DOHH2 (cell line): ENCODE measurements around the gene ARID4B.

ENCODE experiments used
- CTCF ChIP-seq: fragments of 200-600 bp; sonication (generic); IDR thresholded peaks from one replicate; pipeline ENCODE4 v1.5.1; 2014; ENCODE audit warnings: antibody characterized with exemption, mild to moderate bottlenecking, low read depth, low read length; ENCODE audit not compliant: poor library complexity, severe bottlenecking
- EZH2phosphoT487 ChIP-seq: fragments of 200-600 bp; sonication (generic); IDR thresholded peaks from 2 replicates; pipeline ENCODE4 v1.6.1; 2017; ENCODE audit warnings: borderline replicate concordance, mild to moderate bottlenecking, antibody characterized with exemption, low read length, moderate library complexity, mixed read lengths

- TF ChIP-seq CTCF, result no peak
- no peak for TF ChIP-seq EZH2phosphoT487
Observed at GRCh38 chr1:235317168-235317567, 10.8 kb downstream of the ARID4B start.
